ENCODE results near the gene CYP21A2.
"Not testable (repeated sequence)": the region's sequence is repeated elsewhere in the genome, so short reads cannot be mapped to it uniquely, and the experiment has no call there.

DNA sequence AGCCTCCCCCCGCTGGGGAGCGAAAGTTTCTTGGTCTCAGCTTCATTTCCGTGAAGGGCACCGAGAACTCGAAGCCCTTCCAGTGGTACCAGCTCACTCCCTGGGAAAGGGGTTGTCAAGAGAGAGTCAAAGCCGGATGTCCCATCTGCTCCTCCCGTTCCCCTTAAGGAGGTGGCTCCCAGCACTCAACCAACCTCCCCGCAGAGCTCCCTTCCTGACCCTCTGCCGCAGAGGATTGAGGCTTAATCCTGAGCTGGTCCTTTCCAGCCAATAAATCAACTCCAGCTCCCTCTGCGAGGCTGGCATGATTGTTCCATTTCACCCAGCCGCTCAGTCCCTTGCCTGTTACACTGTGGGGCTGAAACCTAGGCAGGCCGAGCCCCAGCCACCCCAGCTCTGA lies 29.6 kb upstream of the CYP21A2 start:
- TF ChIP-seq, protein P1, sequence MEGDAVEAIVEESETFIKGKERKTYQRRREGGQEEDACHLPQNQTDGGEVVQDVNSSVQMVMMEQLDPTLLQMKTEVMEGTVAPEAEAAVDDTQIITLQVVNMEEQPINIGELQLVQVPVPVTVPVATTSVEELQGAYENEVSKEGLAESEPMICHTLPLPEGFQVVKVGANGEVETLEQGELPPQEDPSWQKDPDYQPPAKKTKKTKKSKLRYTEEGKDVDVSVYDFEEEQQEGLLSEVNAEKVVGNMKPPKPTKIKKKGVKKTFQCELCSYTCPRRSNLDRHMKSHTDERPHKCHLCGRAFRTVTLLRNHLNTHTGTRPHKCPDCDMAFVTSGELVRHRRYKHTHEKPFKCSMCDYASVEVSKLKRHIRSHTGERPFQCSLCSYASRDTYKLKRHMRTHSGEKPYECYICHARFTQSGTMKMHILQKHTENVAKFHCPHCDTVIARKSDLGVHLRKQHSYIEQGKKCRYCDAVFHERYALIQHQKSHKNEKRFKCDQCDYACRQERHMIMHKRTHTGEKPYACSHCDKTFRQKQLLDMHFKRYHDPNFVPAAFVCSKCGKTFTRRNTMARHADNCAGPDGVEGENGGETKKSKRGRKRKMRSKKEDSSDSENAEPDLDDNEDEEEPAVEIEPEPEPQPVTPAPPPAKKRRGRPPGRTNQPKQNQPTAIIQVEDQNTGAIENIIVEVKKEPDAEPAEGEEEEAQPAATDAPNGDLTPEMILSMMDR (IDR thresholded peaks at IDR 0.05) = not testable (repeated sequence)
- not testable (repeated sequence) for TF ChIP-seq POLR2AphosphoS5 (IDR thresholded peaks at IDR 0.05)
